ENCODE results near the gene BAG2. TPM values are rescaled to one million over a fixed set of nuclear protein-coding genes. Genes with fewer than 3 reads are reported as not detected.

Gene BAG2
- total RNA-seq, 1 experiment from 2014 or later = 10.4 TPM

GRCh38 chr6:57209030-57209429 lies 36.9 kb downstream of the BAG2 start:
- Histone ChIP-seq H2AFZ (ENCODE audit: low read length) (no peak overlapping the region), H3K36me3 (ENCODE audit: low read depth, low read length) (no peaks in the 10 kb centered on the region), H3K79me2 (ENCODE audit: low read length) (peaks cover 24% of the 10 kb centered on the region), H3K27ac (ENCODE audit: low read length) (no peak overlapping the region), H3K9ac (ENCODE audit: low read length) (no peak overlapping the region), H3K9me3 (ENCODE audit: low read length) (no peaks in the 10 kb centered on the region), H3F3A (ENCODE audit: low read length, unreplicated experiment) (no peaks in the 10 kb centered on the region), H3K9me2 (replicated peaks; ENCODE audit: low read length) (no peaks in the 10 kb centered on the region), H3K4me1 (ENCODE audit: insufficient read depth, low read length) (no peaks in the 10 kb centered on the region), H3K4me3 (ENCODE audit: low read length) (no peak overlapping the region), H3K27me3 (ENCODE audit: low read length) (no peaks in the 10 kb centered on the region), H4K20me1 (ENCODE audit: low read length) (no peaks in the 10 kb centered on the region), H3K4me2 (ENCODE audit: low read length) (no peak overlapping the region)
- ATAC-seq (no peak), DNase-seq (no peak)
- CTCF ChIA-PET = no interaction called here
- POLR2A ChIA-PET (ENCODE audit: unreplicated experiment) = no interaction called here
- TF ChIP-seq CTCF (conservative IDR thresholded peaks at IDR 0.05; ENCODE audit: low read depth, low read length) = no peak
- TF ChIP-seq EZH2phosphoT487 (IDR thresholded peaks at IDR 0.05; ENCODE audit: borderline replicate concordance, low read length) = no peak
- TF ChIP-seq EZH2 (IDR thresholded peaks at IDR 0.05; ENCODE audit: low read length, unreplicated experiment) = no peak
- intact Hi-C loops (cut with micrococcal nuclease) = no loop called here
- BruUV-seq (replicated peaks) = no TSS peak

GRCh38 chr6:57210060-57210459 lies 37.9 kb downstream of the BAG2 start:
- Histone ChIP-seq H3K9me2 (replicated peaks; ENCODE audit: low read length) (no peaks in the 10 kb centered on the region), H4K20me1 (ENCODE audit: low read length) (no peaks in the 10 kb centered on the region), H3K9ac (ENCODE audit: low read length) (no peak overlapping the region), H2AFZ (ENCODE audit: low read length) (no peak overlapping the region), H3F3A (ENCODE audit: low read length, unreplicated experiment) (no peaks in the 10 kb centered on the region), H3K27ac (ENCODE audit: low read length) (no peak overlapping the region), H3K4me1 (ENCODE audit: insufficient read depth, low read length) (no peaks in the 10 kb centered on the region), H3K36me3 (ENCODE audit: low read depth, low read length) (no peaks in the 10 kb centered on the region), H3K4me2 (ENCODE audit: low read length) (no peak overlapping the region), H3K27me3 (ENCODE audit: low read length) (no peaks in the 10 kb centered on the region), H3K9me3 (ENCODE audit: low read length) (no peaks in the 10 kb centered on the region), H3K4me3 (ENCODE audit: low read length) (no peak overlapping the region), H3K79me2 (ENCODE audit: low read length) (peaks cover 34% of the 10 kb centered on the region)
- no peak for DNase-seq
- ChIA-PET CTCF (no interaction called here), POLR2A (ENCODE audit: unreplicated experiment) (no interaction called here)
- BruUV-seq (replicated peaks) = no TSS peak
- intact Hi-C loops (cut with micrococcal nuclease) = no loop called here
- no peak for ATAC-seq
- TF ChIP-seq CTCF (conservative IDR thresholded peaks at IDR 0.05; ENCODE audit: low read depth, low read length) = no peak
- no peak for TF ChIP-seq EZH2phosphoT487 (IDR thresholded peaks at IDR 0.05; ENCODE audit: borderline replicate concordance, low read length)
- no peak for TF ChIP-seq EZH2 (IDR thresholded peaks at IDR 0.05; ENCODE audit: low read length, unreplicated experiment)

- no peaks in the 10 kb centered on the region for H3K4me1 ChIP-seq (ENCODE audit: insufficient read depth, low read length)
- H2AFZ ChIP-seq (ENCODE audit: low read length) = no peak overlapping the region
- H3K9me3 ChIP-seq (ENCODE audit: low read length) = no peaks in the 10 kb centered on the region
- ChIA-PET CTCF (no interaction called here), POLR2A (ENCODE audit: unreplicated experiment) (no interaction called here)
- H3K9ac ChIP-seq (ENCODE audit: low read length) = no peak overlapping the region
- no peaks in the 10 kb centered on the region for H3K27me3 ChIP-seq (ENCODE audit: low read length)
- H3K27ac ChIP-seq (ENCODE audit: low read length) = no peak overlapping the region
- no peaks in the 10 kb centered on the region for H3K36me3 ChIP-seq (ENCODE audit: low read depth, low read length)
- DNase-seq (no peak), ATAC-seq (no peak)
- no peaks in the 10 kb centered on the region for H3F3A ChIP-seq (ENCODE audit: low read length, unreplicated experiment)
- H3K4me3 ChIP-seq (ENCODE audit: low read length) = no peak overlapping the region
- no peak overlapping the region for H3K4me2 ChIP-seq (ENCODE audit: low read length)
- H3K79me2 ChIP-seq (ENCODE audit: low read length) = peaks cover 86% of the 10 kb centered on the region
- TF ChIP-seq CTCF (conservative IDR thresholded peaks at IDR 0.05; ENCODE audit: low read depth, low read length) (no peak), EZH2 (IDR thresholded peaks at IDR 0.05; ENCODE audit: low read length, unreplicated experiment) (no peak), EZH2phosphoT487 (IDR thresholded peaks at IDR 0.05; ENCODE audit: borderline replicate concordance, low read length) (no peak)
- intact Hi-C loops (cut with micrococcal nuclease) = no loop called here
- no peaks in the 10 kb centered on the region for H4K20me1 ChIP-seq (ENCODE audit: low read length)
- BruUV-seq (replicated peaks) = no TSS peak
- H3K9me2 ChIP-seq (replicated peaks; ENCODE audit: low read length) = no peaks in the 10 kb centered on the region
Measured at GRCh38 chr6:57215260-57215659, 43.1 kb downstream of the BAG2 start.
